ENCODE results near the gene CBFA2T2. TPM values are rescaled to one million over a fixed set of nuclear protein-coding genes. Genes with fewer than 3 reads are reported as not detected.

The CBFA2T2 gene
- total and polyA plus RNA-seq, 5 experiments from 2014 or later: 11.9 to 33.8 (median 17.9) TPM

Other genes with a start within 250 kb of the CBFA2T2 start
- not detected for gene BPIFB1, start 206.9 kb upstream of the CBFA2T2 start, total RNA-seq
- gene BPIFB1, start 206.9 kb upstream of the CBFA2T2 start, polyA plus RNA-seq: not detected
- gene CDK5RAP1, start 88.6 kb upstream of the CBFA2T2 start, total RNA-seq: 10 to 100 TPM; 46.7 to 53.3 TPM
- 10 to 100 TPM; 28.7 to 36.6 (median 33.9) TPM for gene CDK5RAP1, start 88.6 kb upstream of the CBFA2T2 start, polyA plus RNA-seq
- gene SNTA1, start 46.3 kb upstream of the CBFA2T2 start, total RNA-seq: 1 to 10 TPM; 3.6 to 4.3 TPM
- 1 to 10 TPM; 6.1 to 9.1 (median 6.4) TPM for gene SNTA1, start 46.3 kb upstream of the CBFA2T2 start, polyA plus RNA-seq
- under 1 TPM; 0.38 to 0.47 TPM for gene C20orf144, start 172.2 kb downstream of the CBFA2T2 start, total RNA-seq
- not detected for gene C20orf144, start 172.2 kb downstream of the CBFA2T2 start, polyA plus RNA-seq
- gene ACTL10, start 176.8 kb downstream of the CBFA2T2 start, total RNA-seq: 1 to 10 TPM; 3.7 to 4.5 TPM
- gene ACTL10, start 176.8 kb downstream of the CBFA2T2 start, polyA plus RNA-seq: 1 to 10 TPM; 1.8 to 3.2 (median 1.9) TPM
- 10 to 100 TPM; 10.8 to 12.8 TPM for gene NECAB3, start 184.3 kb downstream of the CBFA2T2 start, total RNA-seq
- gene NECAB3, start 184.3 kb downstream of the CBFA2T2 start, polyA plus RNA-seq: 1 to 10 TPM; 1.1 to 1.8 (median 1.4) TPM
- gene E2F1, start 196.3 kb downstream of the CBFA2T2 start, total RNA-seq: 1 to 10 TPM; 1.3 to 1.4 TPM
- under 1 TPM; 0.19 to 0.49 (median 0.34) TPM for gene E2F1, start 196.3 kb downstream of the CBFA2T2 start, polyA plus RNA-seq
- 10 to 100 TPM; 10.7 to 12.1 TPM for gene PXMP4, start 230.2 kb downstream of the CBFA2T2 start, total RNA-seq
- 10 to 100 TPM in 2 of 3 donors, 1 to 10 TPM in 1; 8.9 to 16.1 (median 16.0) TPM for gene PXMP4, start 230.2 kb downstream of the CBFA2T2 start, polyA plus RNA-seq
- gene ZNF341, start 241.9 kb downstream of the CBFA2T2 start, total RNA-seq: 1 to 10 TPM; 5.2 to 6.8 TPM
- gene ZNF341, start 241.9 kb downstream of the CBFA2T2 start, polyA plus RNA-seq: 1 to 10 TPM in 2 of 3 donors, under 1 TPM in 1; 0.75 to 3.8 (median 1.0) TPM

Data from naive thymus-derived CD8-positive, alpha-beta T cell (primary cell).